NCI-H2171 treated with DMSO at 0.1 percent for 48 hours (cell line): Measurements from ENCODE around the gene CYP26A1.

Source experiments
- DNase-seq: peaks from one replicate; lab custom pipeline; 2025; lab: John Stamatoyannopoulos, UW

Gene CYP26A1

GRCh38 chr10:93123766-93124165 lies 50.1 kb downstream of the CYP26A1 start:
- DNase-seq, result no peak

GRCh38 chr10:93124580-93125318 lies 51.1 kb downstream of the CYP26A1 start:
- no peak for DNase-seq

GRCh38 chr10:93125966-93126365 lies 52.3 kb downstream of the CYP26A1 start:
- no peak for DNase-seq

GRCh38 chr10:93126483-93127052 lies 52.9 kb downstream of the CYP26A1 start:
- DNase-seq, result no peak
